Hepatocyte (in vitro differentiated cells): Measurements from ENCODE around the gene IER5. TPM values are rescaled to one million over a fixed set of nuclear protein-coding genes. Genes with fewer than 3 reads are reported as not detected.

Experiments used
- DNase-seq: peaks from one replicate; pipeline ENCODE4 v3.0.0-alpha.2; 2016; ENCODE audit warnings: low spot score
- H2AFZ ChIP-seq: fragments of 200-600 bp; sonication (generic); 2 replicates; pipeline ENCODE4 v1.6.0; 2016; ENCODE audit warnings: antibody characterized with exemption, mild to moderate bottlenecking
- H3K27ac ChIP-seq: fragments of 200-600 bp; sonication (generic); 2 replicates; pipeline ENCODE4 v1.5.1; 2016; ENCODE audit warnings: mild to moderate bottlenecking
- H3K27me3 ChIP-seq: fragments of 200-600 bp; sonication (generic); 2 replicates; pipeline ENCODE4 v1.6.1; 2016
- H3K36me3 ChIP-seq: fragments of 200-600 bp; sonication (generic); replicated peaks from 2 replicates; pipeline ENCODE4 v1.5.1; 2016; ENCODE audit warnings: low read depth; ENCODE audit not compliant: insufficient read depth
- H3K4me1 ChIP-seq: fragments of 200-600 bp; sonication (generic); 2 replicates; pipeline ENCODE4 v1.5.1; 2016; ENCODE audit warnings: mild to moderate bottlenecking, moderate library complexity; ENCODE audit not compliant: insufficient read depth
- H3K4me2 ChIP-seq: fragments of 200-600 bp; sonication (generic); 2 replicates; pipeline ENCODE4 v1.6.0; 2016
- H3K4me3 ChIP-seq: fragments of 200-600 bp; sonication (generic); 2 replicates; pipeline ENCODE4 v1.5.1; 2016; ENCODE audit warnings: mild to moderate bottlenecking
- H3K79me2 ChIP-seq: fragments of 200-600 bp; sonication (generic); 2 replicates; pipeline ENCODE4 v1.6.0; 2017; ENCODE audit warnings: mild to moderate bottlenecking
- H3K9me2 ChIP-seq: fragments of 200-600 bp; sonication (generic); replicated peaks from 2 replicates; pipeline ENCODE4 v1.6.0; 2017; ENCODE audit warnings: mild to moderate bottlenecking; ENCODE audit not compliant: insufficient read depth
- H3K9me3 ChIP-seq: fragments of 200-600 bp; sonication (generic); 2 replicates; pipeline ENCODE4 v1.5.1; 2016; ENCODE audit warnings: low read depth, mild to moderate bottlenecking
- H4K20me1 ChIP-seq: fragments of 200-600 bp; sonication (generic); 2 replicates; pipeline ENCODE4 v1.6.0; 2016; ENCODE audit warnings: mild to moderate bottlenecking; ENCODE audit not compliant: insufficient read depth, poor library complexity, severe bottlenecking
- CTCF ChIP-seq: fragments of 200-600 bp; sonication (generic); IDR thresholded peaks from 2 replicates; pipeline ENCODE4 v1.5.1; 2016; ENCODE audit warnings: antibody characterized with exemption, mild to moderate bottlenecking; ENCODE audit not compliant: poor library complexity
- EZH2 ChIP-seq: fragments of 200-600 bp; sonication (generic); IDR thresholded peaks from 2 replicates; pipeline ENCODE4 v1.6.1; 2016; ENCODE audit warnings: antibody characterized with exemption, mild to moderate bottlenecking, borderline replicate concordance
- EZH2phosphoT487 ChIP-seq: fragments of 200-600 bp; sonication (generic); IDR thresholded peaks from one replicate; pipeline ENCODE4 v1.6.1; 2018; ENCODE audit warnings: antibody characterized with exemption, mild to moderate bottlenecking, low read depth, moderate library complexity; ENCODE audit not compliant: unreplicated experiment, severe bottlenecking
- WGBS: methylation state at CpG from one replicate; pipeline ENCODE4 v1.1.6; 2016; ENCODE audit warnings: low lambda C conversion rate; ENCODE audit errors: missing lambda C conversion rate; 5-methylcytosine and 5-hydroxymethylcytosine counted together
- polyA plus RNA-seq: library from polyadenylated mRNA; unstranded; fragments of >200 nt; fragmentation: Nextera tagmentation; extraction: Ambion mirVana; gene quantifications from 2 replicates; pipeline ENCODE4 v1.2.1, GENCODE V29; 2016
- total RNA-seq: library from RNA; depleted of rRNA; stranded (reverse); fragments of >200 nt; gene quantifications from 2 replicates; pipeline ENCODE4 v1.2.3, GENCODE V29; 2014

The IER5 gene
- total and polyA plus RNA-seq, 2 experiments from 2014 or later: 16.6 to 23.1 TPM

- no peaks in the 10 kb centered on the region for H3K36me3 ChIP-seq
- H3K4me3 ChIP-seq: no peak overlapping the region
- peaks cover 3% of the 10 kb centered on the region for H4K20me1 ChIP-seq
- H3K9me2 ChIP-seq: no peaks in the 10 kb centered on the region
- peaks cover 24% of the 10 kb centered on the region for H3K79me2 ChIP-seq
- no peaks in the 10 kb centered on the region for H3K27me3 ChIP-seq
- H3K9me3 ChIP-seq: no peaks in the 10 kb centered on the region
- 88% methylated on average over 5 of the region's 5 CpGs for WGBS
- no peak for DNase-seq
- no peak overlapping the region for H2AFZ ChIP-seq
- no peak overlapping the region for H3K4me2 ChIP-seq
- peaks cover 4% of the 10 kb centered on the region for H3K4me1 ChIP-seq
- TF ChIP-seq EZH2phosphoT487: no peak
- no peak for TF ChIP-seq EZH2
- TF ChIP-seq CTCF: no peak
- no peak overlapping the region for H3K27ac ChIP-seq
Observed at GRCh38 chr1:181086926-181087325, 1.6 kb upstream of the IER5 start.

GRCh38 chr1:181087400-181087901 lies 1.0 kb upstream of the IER5 start:
- Histone ChIP-seq H4K20me1 (peaks cover 6% of the 10 kb centered on the region), H3K79me2 (peaks cover 29% of the 10 kb centered on the region), H3K4me3 (no peak overlapping the region), H3K4me1 (peaks cover 4% of the 10 kb centered on the region), H3K27me3 (no peaks in the 10 kb centered on the region), H3K36me3 (no peaks in the 10 kb centered on the region), H3K9me2 (no peaks in the 10 kb centered on the region), H3K27ac (no peak overlapping the region), H3K4me2 (no peak overlapping the region), H3K9me3 (no peaks in the 10 kb centered on the region), H2AFZ (no peak overlapping the region)
- no peak for DNase-seq
- WGBS: 85% methylated on average over 8 of the region's 8 CpGs
- TF ChIP-seq CTCF (no peak), EZH2 (no peak), EZH2phosphoT487 (no peak)

- H3K27me3 ChIP-seq: no peaks in the 10 kb centered on the region
- no peak for TF ChIP-seq EZH2phosphoT487
- TF ChIP-seq CTCF: no peak
- TF ChIP-seq EZH2: no peak
- peak overlapping the region; percentile 1 for H2AFZ ChIP-seq
- peaks cover 15% of the 10 kb centered on the region for H3K4me1 ChIP-seq
- no peaks in the 10 kb centered on the region for H3K9me2 ChIP-seq
- H4K20me1 ChIP-seq: peaks cover 9% of the 10 kb centered on the region
- peak overlapping the region; percentile 89 for H3K4me3 ChIP-seq
- peak overlapping the region; percentile 73 for H3K4me2 ChIP-seq
- peak overlapping the region; percentile 76 for H3K27ac ChIP-seq
- DNase-seq: peak; percentile 63
- WGBS: under 1% methylated on average over 60 of the region's 97 CpGs
- H3K36me3 ChIP-seq: no peaks in the 10 kb centered on the region
- H3K79me2 ChIP-seq: peaks cover 42% of the 10 kb centered on the region
- H3K9me3 ChIP-seq: no peaks in the 10 kb centered on the region
Observed at GRCh38 chr1:181089017-181089675, 646 bp downstream of the IER5 start.
